Ovary (tissue), 3 donors: ENCODE data around the gene DOCK2.

Experiments
- CTCF ChIP-seq, 3 donors: fragments of 450-650 bp in 2 of 3; fragments of 200-600 bp in 1 of 3; IDR thresholded peaks; one replicate each; pipeline versions ENCODE4 v1.5.1 to v1.8.0; 2016 to 2022; ENCODE audit warnings: antibody characterized with exemption in 3 of 3, mild to moderate bottlenecking in 1 of 3
- POLR2A ChIP-seq: fragments of 450-650 bp; IDR thresholded peaks from one replicate; pipeline ENCODE4 v1.6.1; 2017; ENCODE audit warnings: antibody characterized with exemption, mild to moderate bottlenecking, moderate library complexity
- donor health status: DM: no; HTN: no; CAD: no.

DNA sequence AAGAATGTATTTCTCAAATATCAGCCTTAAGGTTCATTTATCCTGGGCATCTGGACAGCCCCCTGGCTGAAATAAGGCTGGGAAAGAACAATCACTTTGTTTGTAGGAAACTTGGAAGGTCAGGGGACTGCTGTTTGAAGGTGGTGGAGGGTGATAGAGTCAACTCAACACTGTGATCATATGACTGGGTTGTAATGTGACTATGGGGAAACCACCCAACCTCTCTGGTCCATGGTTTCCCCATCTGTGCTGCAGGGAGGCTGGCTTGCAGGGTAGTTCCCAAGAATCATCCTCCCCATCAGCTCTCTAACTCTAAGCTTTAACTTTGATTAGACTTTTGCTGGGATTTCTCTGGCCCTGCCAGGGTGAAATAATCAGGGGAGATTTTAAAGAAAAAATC lies 333.3 kb downstream of the DOCK2 start:
- TF ChIP-seq POLR2A (no peak), CTCF (IDR thresholded peaks at IDR 0.05) (no peak)
